H54 (cell line): Measurements from ENCODE around the gene CFAP77.

Experiments
- DNase-seq: peaks from one replicate; pipeline ENCODE4 v3.0.0; 2011; ENCODE audit warnings: low spot score, mixed read lengths; ENCODE audit not compliant: insufficient read length
- FAIRE-seq: peaks from 3 replicates; lab custom pipeline; 2011; peaks lifted over from hg19 to GRCh38; lab: Jason Lieb, UNC
- POLR2A ChIP-seq: IDR thresholded peaks from 2 replicates; pipeline ENCODE4 v1.6.1; 2011; ENCODE audit warnings: low read depth, mild to moderate bottlenecking, low read length

The CFAP77 gene

DNA sequence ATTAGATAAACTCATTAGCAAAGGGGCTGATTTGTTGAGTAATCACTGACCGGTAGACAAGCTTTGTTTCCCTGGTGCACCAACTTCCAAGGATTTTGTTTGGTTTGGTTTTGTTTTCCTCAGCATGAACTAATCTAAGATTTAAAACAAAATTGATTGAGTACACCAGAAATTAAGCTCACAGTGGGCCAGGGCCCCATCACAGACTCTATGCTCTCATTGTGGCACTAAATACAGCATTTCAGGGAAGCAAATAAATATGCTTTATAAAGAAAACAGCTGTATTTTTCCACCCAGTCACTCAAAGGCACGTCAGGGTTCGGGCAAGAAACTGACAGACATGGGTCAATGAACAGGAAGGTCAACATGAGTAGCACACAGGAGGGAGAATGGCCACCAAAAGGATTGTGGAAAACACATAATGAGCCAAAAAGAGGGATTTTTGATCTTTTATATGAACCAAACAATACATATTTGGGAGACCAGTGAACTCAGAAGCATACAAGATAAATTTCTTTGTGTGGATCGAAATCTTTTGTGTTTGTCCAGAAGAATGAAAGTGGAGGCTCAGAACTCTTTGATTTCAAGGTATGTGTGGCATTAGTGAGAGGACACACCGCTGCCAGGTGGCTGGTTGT, 8.8 kb downstream of the CFAP77 start:
- no peak for TF ChIP-seq POLR2A
- DNase-seq (no peak), FAIRE-seq (no peak)

DNA sequence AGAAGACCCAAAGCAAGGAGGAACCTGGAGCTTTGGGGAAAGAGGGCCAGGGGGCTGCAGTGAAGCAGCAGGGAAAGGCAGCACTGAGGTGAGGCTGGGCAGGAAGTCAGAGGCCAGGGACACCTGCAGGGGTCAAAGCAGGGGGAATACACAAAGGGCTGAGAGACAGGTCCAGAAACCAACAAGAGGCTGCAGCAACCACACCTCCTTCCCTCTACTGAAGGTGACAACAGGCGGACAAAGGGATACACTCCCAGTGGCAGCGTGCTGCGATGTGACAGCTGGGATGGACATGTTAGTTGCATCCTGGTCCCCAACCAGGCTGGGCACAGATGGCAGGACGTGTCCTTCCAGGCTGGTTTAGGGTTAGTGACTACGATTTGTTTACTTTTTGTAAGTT, 12.6 kb downstream of the CFAP77 start:
- FAIRE-seq (no peak), DNase-seq (no peak)
- TF ChIP-seq POLR2A = no peak

DNA sequence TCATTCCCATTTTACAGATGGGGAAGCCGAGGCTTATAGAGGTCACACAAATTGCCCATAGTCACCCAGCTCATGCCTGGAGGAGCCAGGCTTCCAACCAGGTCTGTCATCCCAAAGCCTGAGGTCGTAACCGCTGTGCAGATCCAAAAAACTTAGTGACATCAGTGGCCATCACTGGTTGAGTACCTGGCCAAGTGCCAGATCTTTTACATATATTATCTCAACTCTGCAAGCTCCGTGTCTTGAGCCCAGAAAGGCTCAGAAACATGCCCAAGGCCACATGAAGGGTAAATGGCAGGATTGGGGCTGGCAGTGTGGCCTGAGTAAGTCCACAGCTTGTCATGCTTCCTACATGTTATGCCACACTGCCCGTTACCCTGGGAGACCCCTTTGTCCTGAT, 13.5 kb downstream of the CFAP77 start:
- FAIRE-seq (no peak), DNase-seq (no peak)
- TF ChIP-seq POLR2A = no peak

DNA sequence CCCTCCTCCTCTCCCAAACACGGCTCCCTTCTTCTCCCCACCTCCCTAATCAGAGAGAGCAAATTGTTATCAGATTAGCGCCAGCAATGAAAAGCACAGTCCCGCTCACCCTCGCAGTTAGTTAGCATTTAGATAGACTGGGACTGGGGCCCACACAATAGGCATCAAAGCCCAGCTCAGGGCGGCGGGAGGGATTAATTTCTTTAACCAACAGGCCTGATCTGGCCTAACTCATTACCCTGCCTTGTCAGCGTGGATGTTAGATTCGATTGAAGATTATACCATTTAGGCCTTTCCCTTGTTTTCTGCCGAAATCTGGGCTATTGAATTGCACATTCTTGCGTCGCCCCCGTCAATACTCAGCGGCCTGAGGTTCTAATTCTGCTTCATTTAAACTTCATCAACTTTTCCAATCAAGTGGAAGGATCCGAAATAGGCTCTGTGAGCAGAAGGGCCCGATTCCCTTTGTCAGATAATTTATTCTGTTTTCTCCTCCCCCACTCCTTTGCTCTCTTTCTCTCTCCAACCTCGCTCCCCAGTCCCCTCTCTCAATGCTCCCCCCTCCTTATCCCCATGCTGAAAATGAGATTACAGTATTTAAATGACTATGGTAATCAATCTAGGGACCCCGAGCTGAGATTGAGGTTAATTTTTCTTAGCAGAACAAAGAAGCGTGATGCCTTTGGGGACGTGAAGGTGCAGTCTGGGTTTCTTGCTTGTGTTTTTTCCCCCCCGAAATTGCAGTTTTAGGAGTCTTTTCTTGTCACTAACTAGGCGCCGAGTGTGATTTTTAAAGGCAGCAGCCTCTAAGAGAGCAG, 15.1 kb downstream of the CFAP77 start:
- FAIRE-seq (no peak), DNase-seq (no peak)
- no peak for TF ChIP-seq POLR2A

DNA sequence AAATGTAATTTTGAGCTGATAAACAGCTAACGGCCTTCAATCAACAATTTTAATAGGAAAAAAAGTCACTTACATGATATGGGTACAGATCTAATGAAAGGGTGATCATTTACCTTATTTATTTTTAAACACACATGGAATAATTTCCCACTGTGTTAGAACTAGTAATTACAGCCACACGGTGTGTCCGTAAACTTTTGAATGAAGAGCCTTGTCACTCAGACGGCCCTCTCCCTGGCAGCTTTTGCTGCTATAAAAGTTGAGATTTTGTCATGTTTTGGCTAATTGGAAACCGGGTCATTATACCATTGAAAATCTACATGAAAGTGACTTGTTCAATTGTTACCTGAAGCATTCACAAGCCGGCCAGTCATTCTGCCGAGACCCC, 15.7 kb downstream of the CFAP77 start:
- DNase-seq (no peak), FAIRE-seq (no peak)
- TF ChIP-seq POLR2A = no peak

DNA sequence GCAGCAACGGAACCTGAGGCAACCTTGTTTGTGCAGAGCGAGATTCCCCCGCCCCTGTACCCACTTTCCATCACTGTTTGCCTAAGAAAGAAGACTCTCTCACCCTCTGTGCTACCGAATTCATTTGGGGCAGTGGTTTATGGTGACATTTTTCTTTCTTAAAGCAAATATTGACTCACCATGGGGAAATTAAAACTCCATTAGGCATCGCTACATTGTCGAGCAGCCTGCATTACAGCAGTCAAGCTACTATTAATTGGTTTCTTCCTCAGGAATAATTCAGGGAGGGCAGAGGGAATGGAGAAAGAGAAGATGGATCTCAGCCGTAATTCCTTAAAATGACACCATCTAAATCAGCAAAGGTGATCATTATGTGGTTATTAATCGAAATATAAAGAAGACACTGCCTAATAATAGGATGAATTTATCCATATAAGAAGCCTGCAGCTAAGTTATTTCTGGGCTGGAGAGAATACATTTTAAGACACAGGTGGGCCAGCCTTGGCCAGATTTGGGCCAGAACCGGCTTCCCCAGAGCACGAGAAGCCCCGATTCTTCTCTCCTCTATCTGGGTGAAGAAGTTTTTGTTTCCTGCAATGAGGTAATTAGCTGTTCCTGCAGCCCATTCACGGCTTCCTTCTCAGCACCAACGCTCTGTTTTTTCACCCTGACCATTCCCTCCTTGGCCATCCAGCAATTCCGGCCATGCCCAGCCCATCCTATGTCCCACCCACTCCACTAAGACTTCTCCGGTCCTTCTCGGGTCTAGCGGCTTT, 16.8 kb downstream of the CFAP77 start:
- DNase-seq (no peak), FAIRE-seq (no peak)
- TF ChIP-seq POLR2A = no peak

DNA sequence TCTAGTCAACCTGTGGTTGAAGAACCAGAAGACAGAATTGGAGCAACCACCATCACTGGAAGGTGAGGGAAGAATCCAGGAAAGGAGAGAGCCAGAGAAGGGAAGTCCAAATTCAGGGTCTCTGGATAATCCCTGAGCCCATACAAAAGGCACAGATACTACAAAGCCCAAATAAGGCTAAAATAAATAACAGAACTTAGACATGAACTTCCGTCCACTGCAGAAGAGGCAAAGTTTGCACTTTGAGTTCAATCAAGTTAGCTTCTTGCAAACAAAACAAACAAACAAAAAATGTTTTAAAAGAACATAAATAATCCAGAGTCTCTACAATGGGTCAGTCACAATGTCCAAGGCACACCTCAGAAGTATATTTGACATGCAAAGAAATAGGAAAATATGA, 21.0 kb downstream of the CFAP77 start:
- TF ChIP-seq POLR2A = no peak
- DNase-seq = no peak
- FAIRE-seq = no peak

DNA sequence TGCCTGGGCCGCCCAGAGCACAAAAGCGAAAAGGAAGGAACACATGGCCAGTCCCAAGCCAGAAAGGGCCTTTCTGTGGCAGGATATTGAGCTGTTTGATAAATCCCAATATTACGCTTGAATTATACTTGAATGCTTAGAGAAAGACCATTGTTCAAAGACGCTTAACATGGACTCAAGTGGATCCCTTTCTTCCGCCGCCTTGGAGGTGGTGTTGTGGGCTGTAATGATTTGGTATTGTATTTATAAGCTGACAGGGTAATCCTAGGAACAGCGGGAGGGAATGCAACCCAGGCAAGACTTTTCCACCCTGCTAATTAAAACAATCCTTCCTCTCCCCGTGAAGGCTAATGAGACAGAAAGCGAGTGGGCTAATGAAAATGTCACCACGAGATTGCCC, 24.9 kb downstream of the CFAP77 start:
- no peak for TF ChIP-seq POLR2A
- FAIRE-seq (no peak), DNase-seq (no peak)

DNA sequence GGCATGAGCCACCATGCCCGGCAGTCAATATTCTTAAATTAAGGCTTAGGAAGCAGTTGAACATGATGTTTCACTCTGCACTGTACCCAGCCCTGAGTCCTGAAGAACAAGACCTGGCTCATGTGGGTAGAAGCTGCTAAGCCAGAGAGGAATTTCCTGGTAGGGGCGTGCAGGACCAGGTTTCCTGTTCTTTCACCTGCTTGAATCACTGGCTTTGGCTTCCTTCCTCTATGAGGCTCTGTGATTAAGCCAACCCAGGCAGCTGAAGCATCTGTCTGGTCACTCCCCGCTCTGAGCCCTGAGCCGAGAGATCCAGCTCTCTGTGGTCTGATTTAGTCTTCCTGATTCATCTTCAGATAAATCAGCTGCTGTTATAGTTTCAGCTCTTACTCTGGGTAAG, 29.1 kb downstream of the CFAP77 start:
- FAIRE-seq (no peak), DNase-seq (no peak)
- TF ChIP-seq POLR2A = no peak

DNA sequence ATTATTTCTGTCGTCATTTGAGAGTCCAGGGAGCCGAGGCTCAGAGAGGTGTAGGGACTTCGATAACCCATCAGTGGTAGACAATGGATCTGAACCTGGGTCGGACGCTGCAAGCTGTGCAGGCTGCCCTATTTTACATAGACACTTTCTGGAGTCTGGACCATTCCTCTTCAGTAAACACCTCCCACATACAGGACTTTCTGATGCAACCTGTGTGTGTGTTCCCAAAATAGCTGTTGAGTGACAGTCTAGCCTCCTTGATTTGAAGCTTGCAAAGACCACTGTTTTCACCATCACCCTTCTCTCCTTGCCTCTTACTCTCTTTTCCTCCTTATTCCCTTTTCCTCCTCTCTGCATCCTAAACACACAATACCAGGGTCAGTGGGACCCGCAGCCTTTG, 30.7 kb downstream of the CFAP77 start:
- no peak for TF ChIP-seq POLR2A
- FAIRE-seq (no peak), DNase-seq (no peak)

DNA sequence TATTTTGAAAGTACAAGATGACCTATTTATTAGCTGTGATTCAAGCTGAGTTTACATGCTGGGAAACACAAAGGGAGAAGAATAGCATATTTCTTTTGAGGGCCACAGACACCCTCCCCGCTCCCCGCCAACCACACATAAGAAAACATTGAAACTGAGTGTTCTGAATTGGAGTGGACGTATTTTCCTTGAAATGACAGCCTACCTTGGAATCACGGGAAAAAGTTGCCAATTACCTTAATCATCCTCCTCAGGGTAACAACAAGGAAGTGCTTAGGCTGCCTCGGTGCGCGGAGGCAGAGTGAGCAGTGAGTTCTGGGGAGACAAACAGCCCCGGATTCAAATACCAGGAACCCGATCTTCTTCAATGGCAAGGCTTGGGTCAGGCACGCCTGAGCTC, 31.4 kb downstream of the CFAP77 start:
- TF ChIP-seq POLR2A = no peak
- DNase-seq (no peak), FAIRE-seq (no peak)

DNA sequence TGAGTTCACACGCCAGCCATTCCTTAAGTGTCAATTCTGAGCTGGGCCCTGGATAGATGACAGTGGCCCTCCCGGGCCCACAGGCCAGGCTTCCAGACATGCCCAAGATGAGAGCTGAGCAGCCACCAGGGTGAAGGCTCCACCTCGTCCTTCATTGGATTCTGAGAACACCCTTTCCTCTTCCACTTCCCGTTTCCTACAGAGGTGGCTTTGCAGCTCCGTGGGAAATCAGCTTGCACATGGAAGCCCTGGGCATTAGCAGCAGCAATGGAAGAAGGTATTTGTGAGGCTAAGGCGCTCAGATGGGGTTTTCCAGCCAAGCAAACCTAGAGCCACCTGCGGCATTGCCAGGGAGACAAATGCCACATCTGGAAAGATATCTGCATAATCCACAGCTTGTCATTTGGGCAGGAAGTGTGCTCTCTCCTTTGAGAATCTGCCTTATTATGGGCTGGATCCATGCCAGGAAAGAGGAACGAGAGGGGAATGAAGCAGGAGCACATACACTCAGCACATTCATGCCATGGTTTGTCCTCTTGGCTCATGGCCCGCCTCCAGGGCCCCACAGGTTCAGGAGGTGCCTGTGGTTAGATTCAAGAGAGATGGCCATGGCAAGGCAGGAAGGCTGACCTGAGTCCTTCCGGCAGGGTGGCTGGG, 34.1 kb downstream of the CFAP77 start:
- no peak for FAIRE-seq
- no peak for DNase-seq
- TF ChIP-seq POLR2A = no peak

DNA sequence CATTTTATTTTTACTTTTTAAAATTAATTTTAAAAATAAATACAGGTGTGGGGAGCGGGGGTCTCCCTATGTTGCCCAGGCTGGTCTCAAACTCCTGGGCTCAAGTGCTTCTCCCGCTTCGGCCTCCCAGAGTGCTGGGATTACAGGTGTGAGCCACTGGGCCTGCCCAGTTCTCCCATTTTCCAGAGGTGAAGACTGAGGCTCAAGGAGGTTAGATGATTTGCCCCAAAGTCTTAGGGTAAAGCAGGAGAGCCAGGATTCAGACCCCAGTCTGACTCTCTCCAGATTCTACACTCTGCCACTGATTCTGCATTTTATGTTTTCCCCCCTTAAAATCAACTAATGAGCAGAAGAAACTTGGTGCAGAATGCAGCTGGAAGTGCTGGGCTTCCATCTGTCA, 36.9 kb downstream of the CFAP77 start:
- FAIRE-seq (no peak), DNase-seq (no peak)
- TF ChIP-seq POLR2A = no peak

DNA sequence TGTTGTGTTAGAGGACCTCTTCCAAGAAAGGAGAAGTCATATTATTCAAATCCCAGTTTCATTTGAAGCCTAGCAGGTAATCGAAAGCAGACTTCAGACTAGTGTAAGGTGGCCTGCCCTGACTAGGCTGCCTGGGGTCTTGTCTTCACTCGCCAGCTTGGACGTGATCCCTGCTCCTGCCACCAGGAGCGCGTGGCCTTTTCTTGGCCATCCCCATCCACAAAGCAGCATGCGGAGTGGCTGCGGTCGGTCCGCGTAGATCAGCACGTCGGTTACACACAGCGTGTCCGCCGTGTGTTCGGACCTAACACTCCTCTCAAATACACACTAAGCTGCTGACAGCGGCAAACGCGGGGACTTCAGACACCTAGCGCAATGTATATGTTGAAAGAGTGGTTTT, 37.3 kb downstream of the CFAP77 start:
- no peak for TF ChIP-seq POLR2A
- no peak for DNase-seq
- FAIRE-seq = no peak
